GM18909 (cell line): ENCODE measurements around the gene PLXNB1.
"Not testable (repeated sequence)": the region's sequence is repeated elsewhere in the genome, so short reads cannot be mapped to it uniquely, and the experiment has no call there.

ENCODE experiments used
- ATAC-seq: cut with Tn5 transposase; IDR thresholded peaks from one replicate; pipeline ENCODE4 v1.9.1; 2021; ENCODE audit warnings: mild to moderate bottlenecking; ENCODE audit not compliant: unreplicated experiment, poor library complexity

Gene PLXNB1

DNA sequence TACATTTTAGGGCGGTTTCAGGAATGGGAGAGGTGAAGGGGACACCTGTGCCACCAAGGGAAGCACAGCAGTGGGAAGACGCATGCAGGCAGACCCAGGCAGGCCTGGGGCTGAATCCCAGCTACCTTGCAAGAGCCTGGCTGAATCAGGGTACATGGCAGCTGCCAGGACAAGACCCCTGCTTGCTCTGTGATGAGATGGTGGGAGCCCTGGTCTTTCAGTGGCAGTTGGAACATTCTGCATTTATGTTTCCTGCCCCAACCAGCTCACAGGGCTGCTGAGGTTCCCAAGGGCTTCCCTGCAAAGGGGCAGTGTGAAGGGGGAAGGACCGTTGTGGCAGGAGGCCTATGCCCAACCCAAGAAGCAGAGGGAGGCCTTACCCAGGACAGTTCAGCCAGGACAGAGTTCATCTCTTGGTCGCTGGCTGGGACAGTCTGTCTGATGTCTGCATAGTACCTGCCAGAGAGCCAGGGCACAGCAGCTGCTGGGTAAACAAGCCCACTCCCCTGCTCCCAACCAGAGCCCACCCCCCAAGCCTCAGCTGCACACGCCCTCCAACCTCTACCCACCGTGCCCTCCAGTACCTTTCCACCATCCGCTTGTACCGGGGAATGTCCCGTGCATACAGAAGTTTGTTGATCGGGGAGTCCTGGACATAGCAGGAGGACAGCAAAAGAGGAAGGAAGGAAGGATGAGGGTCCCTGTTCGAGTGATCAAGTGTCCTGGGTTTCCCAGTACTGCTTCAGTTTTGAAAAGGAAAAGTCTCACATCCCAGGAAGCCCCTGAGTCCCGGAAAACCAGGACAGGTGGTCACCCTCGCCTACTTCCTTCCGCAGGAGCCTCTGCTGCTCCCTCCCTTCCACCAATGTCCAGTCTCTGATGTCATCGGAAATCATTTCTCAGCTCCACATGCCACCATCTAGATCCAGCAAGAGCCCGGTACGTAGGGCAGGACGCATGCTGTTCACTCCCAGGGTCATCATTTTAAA is 23.1 kb downstream of the PLXNB1 start:
- ATAC-seq: no peak

- no peak for ATAC-seq
Observed at GRCh38 chr3:48405971-48406370, 23.9 kb downstream of the PLXNB1 start.

GRCh38 chr3:48405343-48405881 is 24.5 kb downstream of the PLXNB1 start:
- no peak for ATAC-seq

DNA sequence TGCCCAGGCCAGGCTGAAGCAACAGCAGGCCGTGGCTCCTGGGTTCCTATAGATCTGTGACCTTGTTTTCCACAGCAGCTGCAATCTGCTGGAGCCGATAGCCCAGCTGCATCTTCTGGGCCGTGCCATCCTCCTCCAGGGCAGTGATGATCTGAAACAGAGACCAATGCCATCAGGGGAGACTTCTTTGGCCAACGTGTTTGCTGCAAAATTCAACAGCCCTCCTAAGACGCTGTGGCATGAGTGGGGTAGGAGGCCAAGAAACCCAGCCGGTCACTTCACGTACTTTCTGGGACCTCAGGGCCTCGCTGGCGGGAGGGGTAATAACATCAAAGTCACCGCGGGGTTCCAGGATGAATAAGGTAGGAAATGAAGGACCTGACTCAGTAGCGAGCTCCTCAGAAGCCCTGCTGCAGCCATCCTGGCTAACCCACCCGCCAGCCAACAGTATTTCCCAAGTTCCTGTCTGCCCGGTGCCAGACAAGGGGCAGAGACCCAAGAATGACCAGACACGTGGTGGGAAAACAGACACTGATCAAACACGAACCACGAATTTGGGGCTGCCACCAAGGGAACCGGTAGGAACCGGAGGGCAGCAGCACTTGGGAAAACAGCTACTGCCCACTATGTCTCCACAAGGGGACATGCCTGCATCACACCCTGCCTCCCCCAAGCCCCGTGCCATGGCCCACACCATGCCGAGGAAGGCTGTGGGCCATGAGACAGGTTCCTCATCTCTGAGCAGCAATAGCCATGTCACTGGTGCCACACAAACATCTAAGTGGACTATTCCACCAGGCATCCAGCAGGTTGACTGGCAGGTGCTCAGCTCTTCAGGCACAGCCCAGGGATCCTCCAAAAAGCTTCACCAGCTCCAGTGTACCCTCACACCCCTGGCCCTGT is 25.2 kb downstream of the PLXNB1 start:
- no peak for ATAC-seq

GRCh38 chr3:48403533-48404439 is 26.1 kb downstream of the PLXNB1 start:
- no peak for ATAC-seq

DNA sequence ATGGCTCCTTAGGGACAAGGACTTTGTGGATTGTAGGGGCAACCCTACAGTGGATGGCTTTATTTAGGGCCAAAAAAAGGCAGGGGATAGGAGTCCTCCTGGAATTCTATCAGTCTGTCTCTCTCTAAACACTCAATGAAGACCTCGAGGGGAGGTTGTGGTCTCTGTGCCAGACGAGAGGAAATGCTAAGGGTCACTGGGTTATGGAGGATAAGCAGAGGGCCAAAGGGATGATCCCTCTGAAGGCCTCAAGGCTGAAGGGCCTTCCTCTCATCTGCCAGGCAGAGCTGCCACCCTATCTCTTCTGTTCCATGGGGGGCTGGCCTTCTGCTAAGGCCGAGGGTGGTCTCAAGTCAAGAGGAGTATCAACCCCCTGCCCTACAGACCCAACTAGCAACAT is 27.0 kb downstream of the PLXNB1 start:
- no peak for ATAC-seq

DNA sequence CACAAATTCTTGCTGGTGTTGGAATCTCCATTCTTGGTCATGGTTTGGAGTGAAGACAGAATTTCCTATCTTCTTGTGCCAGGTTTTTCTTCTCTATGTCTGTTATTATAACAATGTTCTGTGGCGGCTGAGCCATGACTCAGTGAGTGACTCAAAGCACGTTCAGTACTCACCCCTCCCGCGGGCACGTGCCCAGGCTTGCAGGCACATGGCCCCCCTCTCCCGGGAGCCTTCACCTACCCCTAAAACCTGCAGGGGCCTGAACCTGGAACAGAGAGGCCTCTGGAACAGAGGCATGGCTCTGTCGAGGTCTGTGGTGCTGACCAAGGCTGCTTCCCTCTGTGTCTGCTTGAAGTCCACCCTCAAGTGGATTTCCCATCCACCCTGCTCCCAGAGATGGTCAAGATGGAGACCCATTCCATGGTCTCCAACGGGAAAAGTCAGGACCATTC is 27.6 kb downstream of the PLXNB1 start:
- no peak for ATAC-seq

- ATAC-seq: not testable (repeated sequence)
Observed at GRCh38 chr3:48401434-48401901, 28.4 kb downstream of the PLXNB1 start.

GRCh38 chr3:48400824-48401433 is 29.0 kb downstream of the PLXNB1 start:
- no peak for ATAC-seq

DNA sequence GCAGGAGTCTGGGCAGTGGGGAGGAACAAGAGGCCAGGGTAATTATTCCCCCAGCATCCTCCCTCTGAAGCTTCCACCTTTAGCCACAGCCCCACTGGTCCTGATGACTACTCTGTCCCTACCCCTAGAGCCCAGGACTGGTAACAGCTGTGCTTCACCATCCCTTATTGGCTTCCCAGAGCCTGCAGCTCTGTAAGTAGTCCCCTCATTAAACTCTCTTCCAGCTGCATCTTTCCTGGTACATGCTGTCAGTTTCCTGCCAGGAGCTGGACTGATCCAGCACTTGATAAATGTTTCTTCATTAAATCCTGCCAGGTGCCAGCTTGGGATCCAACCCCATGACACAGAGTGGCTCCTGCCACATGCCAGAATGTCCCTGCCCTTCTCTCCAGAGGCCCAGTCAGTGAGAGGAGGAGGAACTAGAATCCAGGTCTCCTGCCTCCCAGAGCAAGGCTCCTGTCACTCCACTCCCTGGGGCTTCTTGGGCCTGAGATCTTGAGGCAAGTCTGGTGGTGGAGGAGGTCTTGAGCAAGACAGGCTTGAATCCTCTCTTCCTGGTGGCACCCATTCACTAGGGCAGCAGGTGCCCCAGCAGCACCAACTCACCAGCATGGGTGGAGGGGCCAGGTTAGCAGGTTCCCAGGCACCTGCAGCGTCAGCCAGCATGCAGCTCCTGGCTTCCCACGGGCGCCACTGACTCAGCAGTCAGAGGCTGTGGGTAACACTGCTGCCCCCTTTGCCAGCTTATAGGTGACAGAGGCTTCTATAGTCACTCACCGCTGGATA is 30.3 kb downstream of the PLXNB1 start:
- ATAC-seq: no peak

DNA sequence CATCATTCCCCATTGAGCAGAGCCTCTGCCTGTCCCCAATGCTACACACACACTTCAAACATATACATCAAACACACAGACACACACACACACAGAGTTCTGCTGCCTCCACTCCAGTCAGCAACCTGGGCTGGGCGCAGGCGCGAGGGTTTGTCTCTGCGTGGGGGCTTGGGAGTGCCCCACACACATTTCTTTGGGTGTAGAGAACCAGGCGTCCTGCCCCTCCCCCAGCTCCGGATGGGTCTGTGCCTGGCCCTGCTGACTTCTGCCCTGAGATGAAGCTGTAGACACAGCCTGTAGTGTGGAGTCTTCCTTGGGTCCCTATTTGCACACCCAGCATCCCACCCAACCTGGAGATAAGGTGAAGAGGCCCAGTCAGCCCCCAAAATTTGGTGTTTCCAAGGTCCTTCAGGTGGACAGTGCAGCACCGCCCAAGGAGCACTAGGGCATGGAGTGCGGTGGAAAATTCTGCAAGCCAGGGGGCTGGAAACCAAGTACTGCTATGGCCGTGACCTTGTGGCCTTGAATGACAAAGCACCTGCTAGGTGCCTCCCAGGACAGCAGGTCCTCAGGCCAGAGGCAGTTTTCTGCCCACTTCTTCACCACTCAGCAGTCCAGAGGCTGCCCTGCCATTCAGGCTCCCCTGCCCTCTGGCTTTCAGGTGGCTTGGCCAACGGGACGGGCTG is 31.0 kb downstream of the PLXNB1 start:
- no peak for ATAC-seq

- ATAC-seq: no peak
Observed at GRCh38 chr3:48397767-48398681, 31.9 kb downstream of the PLXNB1 start.

DNA sequence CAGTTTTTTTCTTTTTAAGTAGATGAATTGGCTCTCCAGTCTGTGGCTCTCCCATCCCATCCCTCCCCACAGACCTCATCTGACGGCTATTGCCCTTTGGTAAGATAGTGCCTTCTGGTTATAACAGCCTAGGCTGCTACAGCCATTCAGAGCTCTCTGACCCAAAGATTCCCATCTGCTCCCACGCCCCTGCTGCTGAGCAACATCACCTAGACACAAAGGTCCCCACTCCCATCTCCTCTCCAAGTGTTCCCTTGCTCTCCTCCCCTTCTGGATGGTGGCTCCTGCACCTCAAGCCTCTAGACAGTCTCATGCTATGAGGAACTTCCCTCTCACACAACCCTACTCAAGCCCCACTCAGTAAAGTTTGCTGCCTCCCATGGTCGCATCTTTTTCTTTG is 34.2 kb downstream of the PLXNB1 start:
- ATAC-seq: no peak

DNA sequence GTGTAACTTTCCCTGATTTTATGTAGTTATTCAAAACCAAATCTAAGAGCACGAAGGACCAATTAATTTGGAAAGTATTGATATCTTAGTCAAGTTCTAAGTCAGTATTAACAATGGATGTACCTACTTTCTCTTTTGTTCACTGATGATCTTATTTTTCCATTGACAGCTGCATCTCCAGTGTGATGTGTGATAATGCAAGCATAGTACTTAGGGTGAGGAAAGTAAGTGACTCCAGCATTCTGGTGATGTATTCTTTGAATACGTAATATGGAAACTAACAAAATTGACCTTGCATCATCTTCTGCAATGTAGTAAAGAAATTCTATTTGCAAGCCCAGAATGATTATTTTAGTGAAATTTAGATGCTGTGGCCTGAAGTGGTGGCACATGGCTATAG is 35.5 kb downstream of the PLXNB1 start:
- no peak for ATAC-seq

GRCh38 chr3:48388966-48389365 is 40.9 kb downstream of the PLXNB1 start:
- ATAC-seq: no peak

GRCh38 chr3:48387634-48388033 is 42.3 kb downstream of the PLXNB1 start:
- no peak for ATAC-seq
